HG03064 (cell line): ENCODE results near the gene CACNA1C.

ENCODE experiments used
- ATAC-seq: cut with Tn5 transposase; IDR thresholded peaks from one replicate; pipeline ENCODE4 v1.9.1; 2021; ENCODE audit warnings: low read depth; ENCODE audit not compliant: unreplicated experiment

Gene CACNA1C

GRCh38 chr12:2376908-2377657 is 324.3 kb downstream of the CACNA1C start:
- ATAC-seq: no peak

- ATAC-seq: no peak
Observed at GRCh38 chr12:2378835-2379330, 326.1 kb downstream of the CACNA1C start.

- no peak for ATAC-seq
Observed at GRCh38 chr12:2380946-2381345, 328.2 kb downstream of the CACNA1C start.

- ATAC-seq: no peak
Observed at GRCh38 chr12:2382370-2383155, 329.8 kb downstream of the CACNA1C start.

DNA sequence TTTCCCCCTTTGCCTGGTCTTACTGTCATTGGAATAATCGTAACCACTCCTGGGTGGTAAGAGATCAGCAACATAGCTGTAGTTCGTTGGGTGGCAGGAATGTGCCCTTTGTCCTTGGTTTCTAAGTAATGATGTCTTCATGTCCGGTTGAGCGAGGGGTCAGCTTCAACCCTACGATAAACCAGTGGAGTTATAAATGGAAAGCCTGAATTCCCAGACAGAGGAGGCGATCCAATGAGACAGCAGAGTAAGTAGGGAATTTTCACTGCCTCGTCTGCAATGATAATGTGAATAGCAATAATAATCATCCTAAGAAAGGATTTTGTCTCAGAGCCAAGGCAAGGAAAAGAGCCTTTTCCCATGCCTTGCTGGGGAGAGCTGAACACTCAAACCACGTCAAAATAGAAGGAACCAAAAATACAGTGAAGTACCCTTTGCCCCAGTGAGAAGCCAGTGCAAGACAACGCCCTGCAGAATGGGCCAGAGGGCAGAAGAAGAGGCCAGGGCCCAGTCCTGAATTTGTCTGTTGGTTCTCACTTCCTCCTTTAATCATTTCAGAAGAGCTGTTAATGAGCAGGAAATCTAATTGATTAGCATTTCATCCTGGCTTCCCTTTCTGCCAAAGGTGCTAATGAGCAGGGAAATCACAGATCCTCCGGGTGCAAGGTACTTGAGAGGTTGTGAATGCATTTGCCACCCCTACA is 330.7 kb downstream of the CACNA1C start:
- ATAC-seq: no peak

DNA sequence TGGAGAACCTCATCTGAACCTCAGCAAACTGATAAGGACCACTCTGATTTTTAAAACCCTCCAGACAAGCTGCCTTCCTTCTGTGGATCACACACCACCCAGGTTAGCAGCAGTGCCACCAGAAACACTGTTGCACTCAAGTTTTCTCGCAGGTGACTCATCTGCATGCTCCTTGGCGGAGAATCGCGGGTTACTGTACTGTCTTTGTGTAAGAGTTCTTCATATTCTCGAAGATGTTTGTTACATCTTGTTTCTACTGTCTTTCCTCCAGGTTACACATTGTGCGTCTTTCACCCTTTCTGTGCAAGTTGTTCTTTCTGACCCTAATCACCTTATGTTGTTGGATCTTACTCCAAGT is 331.2 kb downstream of the CACNA1C start:
- no peak for ATAC-seq

DNA sequence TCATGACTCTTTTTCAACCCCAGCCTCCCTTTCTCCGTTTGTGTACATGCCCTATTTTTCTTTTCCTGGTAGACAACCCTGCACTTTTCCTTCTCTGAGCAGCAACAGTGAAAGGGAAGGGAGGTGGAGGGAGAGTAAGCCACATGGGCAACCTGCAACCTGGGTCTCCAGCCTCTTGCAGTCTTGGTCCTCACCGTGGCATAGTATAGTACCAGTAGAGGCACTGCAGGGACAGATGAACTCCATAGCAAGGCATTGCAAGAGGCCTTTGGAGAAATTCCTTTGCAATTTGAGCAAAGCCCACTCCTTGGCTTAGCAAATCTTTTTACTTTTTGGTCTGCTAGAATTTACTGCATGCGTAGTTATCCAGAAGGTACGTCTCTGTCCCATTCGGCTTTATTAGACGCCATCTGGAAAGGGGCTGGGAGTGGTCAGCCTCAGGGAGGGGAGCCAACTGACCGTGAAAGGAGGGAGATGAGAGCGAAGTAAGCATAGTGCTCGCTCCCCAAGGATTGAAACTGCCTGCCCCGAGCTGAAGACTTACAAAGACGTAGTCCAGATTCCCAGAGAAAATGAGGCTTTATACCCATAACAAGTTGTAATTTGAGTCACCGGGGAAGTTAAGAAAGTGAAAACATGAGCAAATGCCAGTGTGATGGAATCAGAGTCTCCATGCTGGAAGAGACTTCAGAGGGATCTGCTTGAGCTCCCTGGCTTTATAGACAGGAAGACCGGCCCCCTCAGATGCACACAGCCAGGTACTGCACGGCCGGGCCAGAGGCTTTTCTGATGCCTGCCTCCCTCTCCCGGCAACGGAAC is 332.0 kb downstream of the CACNA1C start:
- no peak for ATAC-seq

DNA sequence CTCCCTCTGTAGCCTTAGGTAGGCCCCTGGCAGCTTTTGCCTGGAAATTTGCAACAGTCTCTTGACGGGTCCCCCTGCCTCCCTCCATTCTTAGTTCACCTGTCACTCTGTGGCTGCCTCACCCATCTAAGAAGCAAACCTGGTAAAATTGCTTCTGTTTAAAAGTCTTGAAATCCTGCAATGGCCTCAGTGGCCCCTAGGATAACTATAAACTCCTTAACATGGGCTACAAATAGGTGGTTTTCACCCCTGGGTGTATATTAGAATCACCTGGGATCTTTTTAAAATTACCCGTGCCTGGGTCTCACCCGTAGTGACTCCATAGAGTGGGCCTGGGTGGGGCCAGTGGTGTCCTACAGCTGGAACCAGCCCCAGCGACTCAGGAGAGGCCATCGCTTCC is 332.7 kb downstream of the CACNA1C start:
- no peak for ATAC-seq

- ATAC-seq: no peak
Observed at GRCh38 chr12:2386566-2386965, 333.8 kb downstream of the CACNA1C start.

DNA sequence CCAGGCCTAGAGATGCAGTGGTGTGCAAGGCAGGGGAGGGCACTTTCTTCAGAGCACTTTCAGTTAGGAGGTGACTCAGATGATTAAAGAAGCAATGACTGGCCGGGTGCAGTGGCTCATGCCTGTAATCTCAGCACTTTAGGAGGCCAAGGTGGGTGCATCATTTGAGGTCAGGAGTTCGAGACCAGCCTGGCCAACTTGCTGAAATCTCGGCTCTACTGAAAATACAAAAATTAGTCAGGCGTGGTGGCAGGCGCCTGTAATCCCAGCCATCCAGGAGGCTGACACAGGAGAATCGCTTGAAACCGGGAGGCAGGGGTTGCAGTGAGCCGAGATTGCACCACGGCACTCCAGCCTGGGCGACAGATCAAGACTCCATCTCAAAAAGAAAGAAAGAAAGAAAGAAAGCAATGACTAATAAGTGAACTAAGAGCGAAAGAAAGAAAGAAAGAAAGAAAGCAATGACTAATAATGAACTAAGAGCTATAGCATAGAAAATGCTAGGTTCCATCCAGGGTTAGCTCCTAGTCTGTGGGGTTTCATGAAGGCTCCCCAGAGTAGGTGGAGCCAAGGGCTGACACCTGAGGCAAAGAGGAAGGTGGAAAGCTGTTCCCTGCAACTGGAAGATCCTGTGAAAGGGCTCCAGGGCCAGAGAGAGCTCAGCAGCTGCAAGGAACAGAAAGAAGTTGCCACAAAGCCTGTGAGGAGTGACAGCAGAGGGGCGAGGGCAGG is 334.5 kb downstream of the CACNA1C start:
- peak; percentile 75 for ATAC-seq

GRCh38 chr12:2389079-2389790 is 336.4 kb downstream of the CACNA1C start:
- no peak for ATAC-seq

DNA sequence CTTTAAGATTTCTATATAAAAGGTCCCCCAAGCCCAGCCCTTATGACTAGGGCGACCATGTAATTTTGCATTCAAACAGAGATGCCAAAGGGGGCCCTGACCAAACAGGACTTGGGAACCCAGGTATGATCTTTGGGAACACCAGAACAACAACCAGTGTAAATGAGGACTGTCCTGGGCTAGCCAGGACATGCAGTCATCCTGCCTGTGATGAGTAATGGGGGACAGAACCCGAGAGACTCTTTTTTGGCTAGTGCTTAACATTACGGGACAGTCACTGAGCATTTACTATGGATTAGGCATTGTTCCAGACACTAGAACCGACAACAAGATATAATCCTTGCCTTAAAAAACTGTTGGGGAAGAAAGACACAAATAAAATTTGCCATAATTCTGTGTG is 337.3 kb downstream of the CACNA1C start:
- ATAC-seq: no peak

DNA sequence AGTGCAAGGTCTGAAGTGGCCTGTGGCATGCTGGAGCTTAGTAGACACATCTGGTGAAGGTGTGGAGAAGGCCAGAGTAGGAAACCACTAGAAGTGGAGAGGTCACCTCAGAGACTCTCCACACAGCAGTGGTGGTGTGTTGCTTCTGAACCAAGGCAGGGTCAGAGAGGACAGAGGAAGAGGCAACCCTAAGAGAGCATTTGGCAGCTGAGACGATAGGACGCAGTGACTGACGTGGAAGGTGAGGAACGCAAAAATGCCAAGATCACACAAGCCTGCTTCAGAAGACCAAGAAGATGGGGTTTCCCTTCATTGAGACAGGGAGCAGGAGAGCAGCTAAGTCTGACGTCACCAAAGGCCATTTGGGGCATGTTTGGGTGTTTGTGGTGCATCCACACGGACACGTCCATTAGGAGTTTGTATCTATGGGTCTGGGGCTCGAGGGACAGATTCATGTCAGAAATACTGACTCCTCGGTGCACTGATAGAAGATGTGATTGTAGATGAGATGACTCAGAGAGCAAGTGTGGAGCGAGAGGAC is 338.1 kb downstream of the CACNA1C start:
- ATAC-seq: no peak

- ATAC-seq: no peak
Observed at GRCh38 chr12:2391740-2392331, 339.0 kb downstream of the CACNA1C start.

GRCh38 chr12:2393016-2393415 is 340.2 kb downstream of the CACNA1C start:
- ATAC-seq: no peak

GRCh38 chr12:2393996-2394395 is 341.2 kb downstream of the CACNA1C start:
- ATAC-seq: no peak

- no peak for ATAC-seq
Observed at GRCh38 chr12:2395354-2395977, 342.7 kb downstream of the CACNA1C start.

DNA sequence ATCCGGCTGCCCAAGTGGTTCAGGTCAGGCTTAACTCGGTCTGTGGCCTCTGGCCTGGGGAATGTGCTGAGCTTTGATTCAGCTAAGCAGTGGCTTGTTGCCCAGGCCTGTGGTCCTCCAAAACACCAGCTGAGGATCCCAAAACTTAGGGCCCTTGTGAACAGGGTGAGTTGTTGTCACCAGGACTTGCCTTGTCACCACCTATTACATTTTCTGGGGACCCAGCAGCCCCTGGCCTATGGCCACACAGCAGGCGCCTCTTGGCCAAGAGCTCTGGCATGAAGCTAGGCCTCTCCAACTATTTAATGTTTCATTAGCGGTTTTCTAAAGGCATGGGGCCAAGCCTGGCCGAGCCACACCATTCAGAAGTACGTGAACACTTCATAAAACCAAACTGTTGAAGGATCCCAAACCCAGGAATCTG is 343.7 kb downstream of the CACNA1C start:
- ATAC-seq: no peak
